SK-N-SH (cell line): Measurements from ENCODE around the gene PIPOX. TPM values are rescaled to one million over a fixed set of nuclear protein-coding genes. Genes with fewer than 3 reads are reported as not detected.

Source experiments
- CTCF ChIA-PET: fragments of 300-600, 350-600 bp; formaldehyde crosslinking; extraction: SDS; loops from one replicate; lab custom pipeline; 2021; lab: Yijun Ruan, JAX
- POLR2A ChIA-PET: fragments of 350-600 bp; sonication (Branson Sonifier 250); formaldehyde crosslinking; extraction: SDS; loops from one replicate; lab custom pipeline; 2020; ENCODE audit warnings: antibody characterized with exemption, inconsistent platforms; lab: Yijun Ruan, JAX
- DNase-seq: peaks from one replicate; pipeline ENCODE4 v3.0.0; 2012
- H2AFZ ChIP-seq: fragments of 200-600 bp; sonication (generic); 2 replicates; pipeline ENCODE4 v1.8.1; 2016; ENCODE audit warnings: antibody characterized with exemption, mild to moderate bottlenecking, low read depth
- H3F3A ChIP-seq: fragments of 200-600 bp; sonication (generic); replicated peaks from 2 replicates; pipeline ENCODE3; 2016; ENCODE audit warnings: antibody characterized with exemption, mild to moderate bottlenecking; ENCODE audit not compliant: insufficient read depth
- H3K27ac ChIP-seq, 2 experiments: fragments of 200-500 bp in 1 of 2; fragments of 200-600 bp in 1 of 2; sonication (Bioruptor generic) in 1 of 2; sonication (generic), shearing (Covaris generic) in 1 of 2; 2 replicates each; pipeline versions ENCODE4 v1.5.1 to v1.6.1; 2014 to 2016; ENCODE audit warnings: low read depth in 2 of 2, inconsistent platforms in 1 of 2, low read length in 1 of 2, mild to moderate bottlenecking in 1 of 2, mixed read lengths in 1 of 2
- H3K27me3 ChIP-seq: fragments of 200-600 bp; sonication (generic), shearing (Covaris generic); 2 replicates; pipeline ENCODE4 v1.6.1; 2016; ENCODE audit warnings: mixed run types; ENCODE audit not compliant: insufficient read depth
- H3K36me3 ChIP-seq, 2 experiments: fragments of 200-500 bp in 1 of 2; fragments of 200-600 bp in 1 of 2; sonication (Bioruptor generic) in 1 of 2; sonication (generic) in 1 of 2; replicated peaks in 1 of 2; 2 replicates each; pipeline versions ENCODE3 to v1.5.1; 2014 to 2016; ENCODE audit warnings: low read length in 1 of 2, mild to moderate bottlenecking in 1 of 2; ENCODE audit not compliant: insufficient read depth in 2 of 2, control insufficient read depth in 1 of 2
- H3K4me1 ChIP-seq, 2 experiments: fragments of 200-500 bp in 1 of 2; fragments of 200-600 bp in 1 of 2; sonication (Bioruptor generic) in 1 of 2; sonication (generic), shearing (Covaris generic) in 1 of 2; 2 replicates each; pipeline versions ENCODE4 v1.5.1 to v1.6.1; 2014 to 2016; ENCODE audit warnings: low read depth in 1 of 2, low read length in 1 of 2, mixed run types in 1 of 2; ENCODE audit not compliant: insufficient read depth in 2 of 2, control insufficient read depth in 1 of 2
- H3K4me2 ChIP-seq: fragments of 200-600 bp; sonication (generic), shearing (Covaris generic); 2 replicates; pipeline ENCODE4 v1.6.1; 2017; ENCODE audit warnings: mixed run types
- H3K4me3 ChIP-seq, 2 experiments: fragments of 200-500 bp in 1 of 2; fragments of 200-600 bp in 1 of 2; sonication (Bioruptor generic) in 1 of 2; sonication (generic), shearing (Covaris generic) in 1 of 2; 2 replicates each; pipeline versions ENCODE4 v1.5.1 to v1.8.1; 2014 to 2016; ENCODE audit warnings: low read depth in 2 of 2, inconsistent platforms in 1 of 2, low read length in 1 of 2, mild to moderate bottlenecking in 1 of 2, mixed read lengths in 1 of 2, moderate library complexity in 1 of 2
- H3K79me2 ChIP-seq: fragments of 200-600 bp; sonication (generic); 2 replicates; pipeline ENCODE4 v1.8.1; 2017; ENCODE audit warnings: mild to moderate bottlenecking; ENCODE audit not compliant: insufficient read depth
- H3K9ac ChIP-seq: fragments of 200-600 bp; sonication (generic); 2 replicates; pipeline ENCODE4 v1.6.1; 2017; ENCODE audit warnings: mixed run types
- H3K9me2 ChIP-seq: fragments of 200-600 bp; sonication (generic); 2 replicates; pipeline ENCODE4 v1.6.1; 2017; ENCODE audit warnings: mixed run types
- H3K9me3 ChIP-seq: fragments of 200-600 bp; sonication (generic); 2 replicates; pipeline ENCODE4 v1.6.1; 2017; ENCODE audit warnings: mixed run types, mild to moderate bottlenecking, moderate library complexity
- H4K20me1 ChIP-seq: fragments of 200-600 bp; sonication (generic); 2 replicates; pipeline ENCODE4 v1.6.1; 2017; ENCODE audit warnings: mild to moderate bottlenecking, mixed run types; ENCODE audit not compliant: insufficient read depth
- CHD2 ChIP-seq: fragments of 150-350 bp; IDR thresholded peaks from 2 replicates; pipeline ENCODE4 v1.6.1; 2018; ENCODE audit warnings: low read length; ENCODE audit not compliant: partially characterized antibody
- CTCF ChIP-seq: fragments of 200-600 bp; sonication (generic); IDR thresholded peaks from 2 replicates; pipeline ENCODE4 v1.6.1; 2017; ENCODE audit warnings: antibody characterized with exemption, mild to moderate bottlenecking, moderate library complexity
- ELF1 ChIP-seq: IDR thresholded peaks from 2 replicates; pipeline ENCODE4 v1.4.0; 2012
- EZH2phosphoT487 ChIP-seq: fragments of 200-600 bp; sonication (generic); IDR thresholded peaks from 2 replicates; pipeline ENCODE4 v1.6.1; 2017; ENCODE audit warnings: low read depth, mixed run types, mild to moderate bottlenecking, antibody characterized with exemption, moderate library complexity, borderline replicate concordance
- FOSL2 ChIP-seq: IDR thresholded peaks from 2 replicates; pipeline ENCODE4 v1.4.0; 2012; ENCODE audit warnings: low read depth, mild to moderate bottlenecking, moderate library complexity, borderline replicate concordance
- FOXJ3 ChIP-seq: sonication (generic); formaldehyde crosslinking; IDR thresholded peaks from 2 replicates; pipeline ENCODE4 v1.5.1; 2020; ENCODE audit warnings: mild to moderate bottlenecking, missing genetic modification reagents
- FOXM1 ChIP-seq: IDR thresholded peaks from 2 replicates; pipeline ENCODE4 v1.4.0; 2012; ENCODE audit warnings: low read depth, mild to moderate bottlenecking
- GABPA ChIP-seq: IDR thresholded peaks from 2 replicates; pipeline ENCODE4 v1.4.0; 2012; ENCODE audit warnings: low read depth, mild to moderate bottlenecking
- GATA2 ChIP-seq: sonication (generic); formaldehyde crosslinking; IDR thresholded peaks from 2 replicates; pipeline ENCODE4 v1.5.0; 2020; ENCODE audit warnings: mild to moderate bottlenecking, missing genetic modification reagents
- JUND ChIP-seq: IDR thresholded peaks from 2 replicates; pipeline ENCODE4 v1.4.0; 2012
- MEF2A ChIP-seq: IDR thresholded peaks from 2 replicates; pipeline ENCODE4 v1.4.0; 2012; ENCODE audit warnings: low read depth, borderline replicate concordance
- NFIC ChIP-seq: IDR thresholded peaks from 2 replicates; pipeline ENCODE4 v1.4.0; 2012; ENCODE audit warnings: borderline replicate concordance
- NRF1 ChIP-seq: IDR thresholded peaks from 2 replicates; pipeline ENCODE4 v1.6.1; 2012; ENCODE audit warnings: low read depth, mild to moderate bottlenecking, low read length
- PBX3 ChIP-seq: IDR thresholded peaks from 2 replicates; pipeline ENCODE4; 2012
- RCOR1 ChIP-seq: fragments of 150-350 bp; IDR thresholded peaks from 2 replicates; pipeline ENCODE4 v1.6.1; 2017; ENCODE audit warnings: antibody characterized with exemption, low read length
- RFX5 ChIP-seq: IDR thresholded peaks from 2 replicates; pipeline ENCODE4 v1.6.1; 2012; ENCODE audit warnings: mild to moderate bottlenecking, improper control_type of control experiment, low read length
- RXRA ChIP-seq: IDR thresholded peaks from 2 replicates; pipeline ENCODE4 v1.4.0; 2012; ENCODE audit warnings: low read depth, mild to moderate bottlenecking, borderline replicate concordance
- SMC3 ChIP-seq: IDR thresholded peaks from 2 replicates; pipeline ENCODE4 v1.6.1; 2012; ENCODE audit warnings: low read depth, low read length, improper control_type of control experiment
- TCF12 ChIP-seq: IDR thresholded peaks from 2 replicates; pipeline ENCODE4 v1.4.0; 2012
- TEAD4 ChIP-seq: IDR thresholded peaks from 2 replicates; pipeline ENCODE4 v1.4.0; 2012; ENCODE audit warnings: mild to moderate bottlenecking, borderline replicate concordance; ENCODE audit not compliant: insufficient read depth
- USF2 ChIP-seq: fragments of 150-350 bp; IDR thresholded peaks from 2 replicates; pipeline ENCODE4 v1.6.1; 2017; ENCODE audit warnings: antibody characterized with exemption, low read length, low read depth, borderline replicate concordance
- YY1 ChIP-seq: IDR thresholded peaks from 2 replicates; pipeline ENCODE4 v1.4.0; 2012; ENCODE audit warnings: low read depth, mild to moderate bottlenecking
- WGBS: methylation state at CpG from one replicate; pipeline ENCODE4 v1.1.6; 2017; ENCODE audit warnings: low lambda C conversion rate; 5-methylcytosine and 5-hydroxymethylcytosine counted together
- polyA plus RNA-seq, 3 experiments: library from polyadenylated mRNA; depleted of rRNA; stranded (reverse); fragments of >200 nt; gene quantifications; 2 replicates each; pipeline ENCODE4 v1.2.3, GENCODE V29; 2012

The PIPOX gene
- polyA plus RNA-seq, 1 of the 3 experiments (the other 2 are of a cell fraction), result 0.31 TPM

GRCh38 chr17:29070308-29070707, 27.4 kb downstream of the PIPOX start:
- Histone ChIP-seq H3K4me3 (no peak overlapping the region), H3K4me2 (no peak overlapping the region), H3K9me3 (no peaks in the 10 kb centered on the region), H3K27ac (no peak overlapping the region), H3K27me3 (no peaks in the 10 kb centered on the region), H3K36me3 (no peaks in the 10 kb centered on the region), H3F3A (no peaks in the 10 kb centered on the region), H3K9ac (no peak overlapping the region), H3K9me2 (no peaks in the 10 kb centered on the region), H2AFZ (no peak overlapping the region), H3K79me2 (no peaks in the 10 kb centered on the region), H3K4me1 (peaks cover 0 to 20% of the 10 kb centered on the region in 2 experiments; a peak in 2 of 4 replicates), H4K20me1 (no peaks in the 10 kb centered on the region)
- WGBS, result 83% methylated on average over 10 of the region's 10 CpGs
- POLR2A ChIA-PET, result no interaction called here
- no peak for TF ChIP-seq RXRA
- no peak for TF ChIP-seq CHD2
- no peak for TF ChIP-seq ELF1
- TF ChIP-seq TEAD4, result no peak
- no peak for TF ChIP-seq NFIC
- no peak for TF ChIP-seq MEF2A
- no peak for TF ChIP-seq YY1
- no peak for TF ChIP-seq EZH2phosphoT487
- TF ChIP-seq NRF1, result no peak
- TF ChIP-seq CTCF, result no peak
- no peak for TF ChIP-seq TCF12
- TF ChIP-seq RFX5, result no peak
- TF ChIP-seq FOXM1, result no peak
- TF ChIP-seq RCOR1, result no peak
- no peak for TF ChIP-seq GATA2 (CRISPR knock-in tag)
- no peak for TF ChIP-seq SMC3
- no peak for TF ChIP-seq FOSL2
- TF ChIP-seq PBX3, result no peak
- TF ChIP-seq JUND, result no peak
- no peak for DNase-seq
- CTCF ChIA-PET, result interaction anchor here (1.8 kb wide), 1 partner anchor 22 kb away, joined by 5 read pairs; no protein-coding TSS in a partner anchor

GRCh38 chr17:29070781-29071180, 27.8 kb downstream of the PIPOX start:
- H3K36me3 ChIP-seq, result no peaks in the 10 kb centered on the region
- TF ChIP-seq FOXJ3 (CRISPR knock-in tag) (no peak), CTCF (no peak), GABPA (no peak), USF2 (no peak)
- no peak overlapping the region for H3K4me2 ChIP-seq
- ChIA-PET POLR2A (interaction anchor here (1.6 kb wide), 1 partner anchor 14 kb away, joined by 4 read pairs; no protein-coding TSS in a partner anchor), CTCF (interaction anchor here (1.8 to 2.3 kb wide), 2 partner anchors 23 to 41 kb away, joined by 5 to 10 read pairs; no protein-coding TSS in a partner anchor)
- no peaks in the 10 kb centered on the region for H4K20me1 ChIP-seq
- no peaks in the 10 kb centered on the region for H3F3A ChIP-seq
- no peaks in the 10 kb centered on the region for H3K27me3 ChIP-seq
- H3K9ac ChIP-seq, result no peak overlapping the region
- WGBS, result 89% methylated on average over 9 of the region's 9 CpGs
- peaks cover 0 to 15% of the 10 kb centered on the region in 2 experiments; a peak in 2 of 4 replicates for H3K4me1 ChIP-seq
- no peak for DNase-seq
- no peak overlapping the region for H2AFZ ChIP-seq
- H3K79me2 ChIP-seq, result no peaks in the 10 kb centered on the region
- H3K4me3 ChIP-seq, result no peak overlapping the region
- no peaks in the 10 kb centered on the region for H3K9me2 ChIP-seq
- no peaks in the 10 kb centered on the region for H3K9me3 ChIP-seq
- no peak overlapping the region for H3K27ac ChIP-seq
